Aortic smooth muscle cell (primary cell): ENCODE data around the gene PEX11A. TPM values are rescaled to one million over a fixed set of nuclear protein-coding genes. Genes with fewer than 3 reads are reported as not detected.

ENCODE experiments used
- total RNA-seq: library from RNA; depleted of rRNA; stranded (reverse); fragments of >200 nt; gene quantifications from 2 replicates; pipeline ENCODE4 v1.2.3, GENCODE V29; 2014

Gene PEX11A, protein sequence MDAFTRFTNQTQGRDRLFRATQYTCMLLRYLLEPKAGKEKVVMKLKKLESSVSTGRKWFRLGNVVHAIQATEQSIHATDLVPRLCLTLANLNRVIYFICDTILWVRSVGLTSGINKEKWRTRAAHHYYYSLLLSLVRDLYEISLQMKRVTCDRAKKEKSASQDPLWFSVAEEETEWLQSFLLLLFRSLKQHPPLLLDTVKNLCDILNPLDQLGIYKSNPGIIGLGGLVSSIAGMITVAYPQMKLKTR
- 5.9 and 8.1 TPM in 2 replicates for total RNA-seq

GRCh38 chr15:89690276-89691218 lies at the start of gene PEX11A, which contains the start of gene WDR93:
PEX11A (minus strand) TSS chr15:89690754; CDS start chr15:89690632, 122 bp downstream.
WDR93 (plus strand) TSS chr15:89690811; CDS start chr15:89701747, 10,936 bp downstream.

DNA sequence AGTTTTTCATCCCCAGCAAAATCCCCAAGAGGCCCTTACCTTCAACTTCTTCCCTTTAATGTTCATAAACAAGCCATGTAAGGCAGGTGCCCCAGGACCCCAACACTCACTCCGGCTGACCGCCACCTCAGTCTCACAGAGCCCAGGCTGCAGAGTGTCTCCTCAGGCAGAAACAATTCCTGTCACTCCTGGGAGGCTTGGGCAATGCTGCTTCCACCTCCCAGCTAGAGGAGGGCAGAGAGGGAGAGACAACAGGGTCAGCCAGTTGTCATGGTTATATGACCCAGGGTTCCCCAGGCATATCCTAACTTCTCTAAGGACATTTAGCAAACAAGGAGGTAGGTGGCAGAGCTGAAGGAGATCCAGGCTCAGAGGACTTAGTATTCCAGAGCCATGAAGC lies 11.3 kb downstream of the PEX11A start, which contains the start of gene PLIN1:
PLIN1 (minus strand) TSS at position 156 of the 400 bp plus-strand sequence. CDS start 1,878 bp downstream, outside the sequence.

GRCh38 chr15:89654847-89655805 lies 35.4 kb downstream of the PEX11A start, which contains the start of gene KIF7:
KIF7 (minus strand) TSS chr15:89655467; CDS start chr15:89652930, 2,537 bp downstream.

Other genes starting within 250 kb of the PEX11A start
- 0.13 TPM in 1 of 2 replicates, not detected in the other for gene RHCG, start 194.2 kb downstream of the PEX11A start, total RNA-seq
- gene TICRR, start 115.3 kb downstream of the PEX11A start, total RNA-seq = 1.2 and 2.5 TPM in 2 replicates
- gene KIF7, start 35.3 kb downstream of the PEX11A start, total RNA-seq = 16.4 and 19.0 TPM in 2 replicates
- gene PLIN1, start 11.4 kb downstream of the PEX11A start, total RNA-seq = 0.12 and 0.26 TPM in 2 replicates
- gene WDR93, start 57 bp upstream of the PEX11A start, total RNA-seq = under 0.01 and 0.06 TPM in 2 replicates
- gene MESP1, start 60.5 kb upstream of the PEX11A start, total RNA-seq = 0.37 and 0.53 TPM in 2 replicates
- gene MESP2, start 85.6 kb upstream of the PEX11A start, total RNA-seq = 0.25 and 0.53 TPM in 2 replicates
- gene ANPEP, start 124.1 kb upstream of the PEX11A start, total RNA-seq = 39.6 and 42.7 TPM in 2 replicates
- 59.3 and 63.9 TPM in 2 replicates for gene AP3S2, start 203.2 kb upstream of the PEX11A start, total RNA-seq
- gene ARPIN, start 222.2 kb upstream of the PEX11A start, total RNA-seq = 15.2 and 15.5 TPM in 2 replicates